Ramos (cell line): Measurements from ENCODE around the gene DUSP15.
"Not testable (repeated sequence)": the region's sequence is repeated elsewhere in the genome, so short reads cannot be mapped to it uniquely, and the experiment has no call there.

Source experiments
- in situ Hi-C: fragments of 300-500 bp; cut with MboI; formaldehyde crosslinking; loops from one replicate; pipeline ENCODE4 v1.14.3; 2022; ENCODE audit warnings: low sequenced_read_pairs; ENCODE audit not compliant: unreplicated experiment

Gene DUSP15

GRCh38 chr20:31826074-31826473, 44.3 kb downstream of the DUSP15 start:
- in situ Hi-C loops = loop anchor here (10.0 kb wide), 1 partner anchor 269 kb away; no protein-coding TSS in a partner anchor

GRCh38 chr20:31824554-31825313, 45.6 kb downstream of the DUSP15 start:
- in situ Hi-C loops = loop anchor here (10.0 kb wide), 1 partner anchor 270 kb away; no protein-coding TSS in a partner anchor

- in situ Hi-C loops = loop anchor here (10.0 kb wide), 1 partner anchor 271 kb away; no protein-coding TSS in a partner anchor
Measured at GRCh38 chr20:31824125-31824485, 46.2 kb downstream of the DUSP15 start.

DNA sequence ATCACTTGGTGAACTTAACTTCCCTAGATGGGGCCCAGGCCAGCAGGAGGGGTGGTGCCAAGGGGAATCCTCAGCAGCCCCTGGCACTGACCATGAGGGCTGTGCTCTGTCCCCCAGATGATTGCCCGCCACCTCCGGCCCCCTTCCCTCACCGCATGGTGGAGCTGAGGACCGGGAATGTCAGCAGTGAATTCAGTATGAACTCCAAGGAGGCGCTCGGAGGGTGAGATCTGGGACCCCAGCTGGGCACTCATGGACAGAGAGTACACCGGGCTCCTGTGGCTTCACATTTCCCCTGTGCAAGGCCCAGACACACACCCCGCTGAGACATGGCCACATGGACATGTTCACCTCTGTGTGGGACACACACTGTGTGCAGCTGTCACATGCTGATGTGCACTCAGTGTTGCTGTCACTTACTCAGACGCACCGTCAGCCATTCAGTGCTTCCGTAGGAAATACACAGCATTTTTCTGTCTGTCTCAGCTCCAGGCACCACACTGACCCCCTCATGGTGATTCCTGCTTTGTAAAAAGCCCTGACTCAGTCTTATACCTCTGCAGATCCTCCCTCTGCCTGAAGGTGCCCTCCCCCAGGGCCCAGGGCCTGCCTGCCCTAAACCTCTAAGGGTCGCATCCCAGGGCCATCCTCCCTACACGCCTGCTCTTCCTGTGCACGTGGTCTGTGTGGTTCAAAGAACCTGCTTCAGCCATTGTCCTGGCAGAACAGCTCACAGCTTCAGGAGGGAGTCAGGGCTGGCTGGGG, 46.8 kb downstream of the DUSP15 start:
- in situ Hi-C loops = loop anchor here (10.0 kb wide), 1 partner anchor 271 kb away; no protein-coding TSS in a partner anchor

DNA sequence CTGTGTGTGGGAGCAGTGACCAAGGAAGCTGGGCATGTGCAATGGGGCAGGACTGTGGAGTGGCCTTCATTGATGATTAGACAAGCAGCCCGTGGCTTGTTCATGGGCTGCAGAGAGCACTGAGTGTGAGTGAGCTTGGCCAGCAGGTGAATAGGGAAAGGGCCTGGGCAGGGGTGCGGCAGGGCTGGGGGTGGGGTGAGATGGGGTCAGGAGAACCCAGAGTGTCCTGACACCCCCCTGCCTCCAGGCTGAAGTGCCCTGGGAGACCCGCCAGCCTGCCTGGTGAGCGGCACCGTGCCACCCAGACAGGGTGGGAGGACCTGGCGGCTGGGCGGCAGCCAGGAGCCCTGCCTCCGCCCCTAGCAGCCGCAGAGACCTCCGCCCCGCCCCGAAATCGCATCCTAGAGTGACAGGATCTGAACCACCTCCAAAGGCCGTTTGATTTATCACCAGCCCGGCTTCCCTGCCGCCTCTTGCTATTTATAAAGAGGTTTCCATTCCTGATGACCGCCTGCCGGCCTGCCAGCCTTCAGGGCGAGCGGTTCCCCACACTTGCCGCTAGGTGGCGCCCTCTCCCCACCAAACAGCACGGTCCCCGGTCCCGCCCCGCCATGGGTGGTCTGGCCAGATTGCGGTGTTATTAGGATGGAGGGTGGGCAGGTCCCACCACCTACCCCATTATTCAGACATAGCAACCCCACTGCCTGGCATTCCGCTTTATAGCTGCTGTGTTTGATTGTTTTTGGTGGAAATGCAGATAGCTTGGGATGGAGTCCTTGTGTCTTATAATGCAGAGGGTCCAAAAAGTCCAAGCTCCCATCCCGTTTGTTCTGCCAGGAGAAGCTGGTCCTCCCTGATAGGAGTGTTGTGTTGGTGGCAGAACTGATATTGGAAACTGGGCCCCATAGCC, 47.7 kb downstream of the DUSP15 start:
- in situ Hi-C loops = loop anchor here (10.0 kb wide), 1 partner anchor 272 kb away; no protein-coding TSS in a partner anchor

DNA sequence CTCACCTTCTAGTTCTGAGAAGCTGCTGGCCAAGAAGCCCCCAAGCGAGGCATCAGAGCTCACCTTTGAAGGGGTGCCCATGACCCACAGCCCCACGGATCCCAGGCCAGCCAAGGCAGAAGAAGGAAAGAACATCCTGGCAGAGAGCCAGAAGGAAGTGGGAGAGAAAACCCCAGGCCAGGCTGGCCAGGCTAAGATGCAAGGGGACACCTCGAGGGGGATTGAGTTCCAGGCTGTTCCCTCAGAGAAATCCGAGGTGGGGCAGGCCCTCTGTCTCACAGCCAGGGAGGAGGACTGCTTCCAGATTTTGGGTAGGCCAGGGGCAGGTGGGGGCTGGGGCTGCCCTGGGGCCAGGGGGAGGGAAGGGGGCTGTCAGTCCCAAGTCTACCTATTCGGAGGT, 48.9 kb downstream of the DUSP15 start:
- in situ Hi-C loops = loop anchor here (10.0 kb wide), 1 partner anchor 273 kb away; no protein-coding TSS in a partner anchor

GRCh38 chr20:31820228-31820627, 50.1 kb downstream of the DUSP15 start:
- in situ Hi-C loops = loop anchor here (10.0 kb wide), 1 partner anchor 275 kb away; no protein-coding TSS in a partner anchor

DNA sequence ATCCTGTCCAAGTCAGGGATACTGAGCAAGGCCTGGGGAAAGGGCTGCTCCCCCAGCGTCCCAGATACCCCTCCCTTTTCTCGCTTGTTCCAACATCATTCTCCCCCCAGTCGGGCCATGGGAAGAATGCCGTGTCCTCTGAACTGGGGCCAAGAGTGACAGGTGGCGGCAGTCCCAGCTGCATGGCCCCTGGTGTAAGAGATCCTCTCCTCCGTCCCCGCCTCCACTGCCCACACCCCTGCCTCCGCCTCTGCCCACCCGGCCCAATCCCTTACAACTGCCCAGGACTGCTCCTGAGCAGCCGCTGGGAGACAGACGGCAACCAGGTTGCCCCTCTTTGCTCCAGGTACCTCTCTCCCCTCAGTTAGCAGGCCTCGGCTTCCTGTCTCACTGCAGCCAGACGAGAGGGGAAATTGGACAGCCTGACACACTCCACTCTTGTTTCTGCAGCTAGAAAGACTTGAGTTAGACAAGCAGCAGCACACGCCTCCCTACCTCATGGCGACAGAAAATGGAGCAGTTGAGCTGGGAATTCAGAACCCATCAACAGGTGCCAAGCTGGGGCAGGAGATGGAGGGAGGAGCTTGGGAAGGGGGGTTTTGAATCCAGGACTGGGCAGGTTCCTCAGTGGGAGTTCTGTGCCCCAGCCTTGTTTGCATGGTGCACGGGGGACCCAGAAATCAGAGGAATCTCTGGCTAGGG, 51.1 kb downstream of the DUSP15 start, which contains the start of gene MYLK2:
Gene MYLK2 (plus strand): TSS at position 274 of the 702 bp plus-strand sequence. CDS start 225 bp downstream, at position 499.
- in situ Hi-C loops = no loop called here

DNA sequence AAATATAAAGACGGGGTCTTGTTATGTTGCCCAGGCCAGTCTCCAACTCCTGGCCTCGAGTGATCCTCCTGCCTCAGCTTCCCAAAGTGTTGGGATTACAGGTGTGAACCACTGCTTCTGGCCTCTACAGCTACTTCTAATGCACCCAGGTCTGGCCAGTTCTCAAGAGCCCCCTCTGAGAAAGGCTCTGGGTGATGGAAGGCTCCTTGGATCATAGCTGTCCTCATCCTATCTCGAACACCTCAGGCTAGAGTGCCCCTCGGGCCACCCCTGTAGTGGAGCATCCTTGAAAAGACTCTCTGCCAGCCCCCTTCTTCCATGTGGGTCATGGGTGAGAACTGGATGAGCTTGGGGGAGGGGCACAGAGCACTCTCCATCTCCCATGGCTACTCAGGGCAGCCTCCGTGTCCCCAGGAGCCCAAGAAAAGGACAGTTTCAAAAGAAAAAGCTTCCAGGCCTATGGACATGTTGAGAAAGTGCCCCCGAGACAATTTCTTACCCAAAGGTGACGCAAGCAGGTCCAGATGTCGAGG, 51.9 kb downstream of the DUSP15 start:
- in situ Hi-C loops = no loop called here

GRCh38 chr20:31817461-31817860, 52.9 kb downstream of the DUSP15 start:
- in situ Hi-C loops = no loop called here

DNA sequence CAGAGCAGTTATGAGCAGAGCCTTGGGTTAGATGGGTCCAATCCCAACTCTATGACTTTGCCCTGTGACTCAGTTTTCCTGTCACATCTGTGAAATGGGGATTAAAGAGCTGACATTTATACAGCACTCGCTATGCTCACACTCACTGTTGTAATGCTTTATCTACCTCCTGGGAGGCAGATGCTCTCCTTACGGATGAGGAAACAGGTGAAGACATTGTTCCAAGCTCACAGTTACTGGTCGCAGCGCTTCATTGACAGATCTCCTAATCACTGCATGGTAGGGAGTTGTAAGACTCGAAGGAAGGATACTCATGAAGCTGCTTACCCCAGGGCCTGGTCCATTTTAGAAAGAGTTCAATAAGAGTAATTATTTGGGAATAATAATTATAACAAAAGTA, 54.1 kb downstream of the DUSP15 start:
- in situ Hi-C loops = no loop called here

- in situ Hi-C loops = no loop called here
Measured at GRCh38 chr20:31815408-31816188, 54.7 kb downstream of the DUSP15 start.

- in situ Hi-C loops = not testable (repeated sequence)
Measured at GRCh38 chr20:31814142-31814541, 56.2 kb downstream of the DUSP15 start.

DNA sequence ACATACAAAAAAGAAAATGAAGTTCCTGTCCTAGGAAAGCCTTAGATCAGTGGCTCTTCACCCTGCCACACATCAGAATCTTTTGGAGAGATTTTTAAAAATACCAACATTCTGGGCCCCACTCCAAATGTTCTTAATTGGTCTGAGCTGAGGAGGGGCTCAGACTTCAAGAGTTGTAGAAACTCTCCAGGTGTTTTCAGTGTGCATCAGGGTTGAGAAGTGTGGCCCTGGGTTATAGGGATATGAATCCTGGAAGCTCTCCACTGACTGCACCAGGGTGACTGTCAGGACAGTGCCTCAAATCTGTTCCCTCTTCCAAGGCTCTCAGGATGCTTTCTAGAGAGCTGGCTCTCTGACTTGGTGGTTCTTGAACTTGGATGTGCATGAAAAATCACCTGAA, 56.7 kb downstream of the DUSP15 start:
- in situ Hi-C loops = no loop called here

DNA sequence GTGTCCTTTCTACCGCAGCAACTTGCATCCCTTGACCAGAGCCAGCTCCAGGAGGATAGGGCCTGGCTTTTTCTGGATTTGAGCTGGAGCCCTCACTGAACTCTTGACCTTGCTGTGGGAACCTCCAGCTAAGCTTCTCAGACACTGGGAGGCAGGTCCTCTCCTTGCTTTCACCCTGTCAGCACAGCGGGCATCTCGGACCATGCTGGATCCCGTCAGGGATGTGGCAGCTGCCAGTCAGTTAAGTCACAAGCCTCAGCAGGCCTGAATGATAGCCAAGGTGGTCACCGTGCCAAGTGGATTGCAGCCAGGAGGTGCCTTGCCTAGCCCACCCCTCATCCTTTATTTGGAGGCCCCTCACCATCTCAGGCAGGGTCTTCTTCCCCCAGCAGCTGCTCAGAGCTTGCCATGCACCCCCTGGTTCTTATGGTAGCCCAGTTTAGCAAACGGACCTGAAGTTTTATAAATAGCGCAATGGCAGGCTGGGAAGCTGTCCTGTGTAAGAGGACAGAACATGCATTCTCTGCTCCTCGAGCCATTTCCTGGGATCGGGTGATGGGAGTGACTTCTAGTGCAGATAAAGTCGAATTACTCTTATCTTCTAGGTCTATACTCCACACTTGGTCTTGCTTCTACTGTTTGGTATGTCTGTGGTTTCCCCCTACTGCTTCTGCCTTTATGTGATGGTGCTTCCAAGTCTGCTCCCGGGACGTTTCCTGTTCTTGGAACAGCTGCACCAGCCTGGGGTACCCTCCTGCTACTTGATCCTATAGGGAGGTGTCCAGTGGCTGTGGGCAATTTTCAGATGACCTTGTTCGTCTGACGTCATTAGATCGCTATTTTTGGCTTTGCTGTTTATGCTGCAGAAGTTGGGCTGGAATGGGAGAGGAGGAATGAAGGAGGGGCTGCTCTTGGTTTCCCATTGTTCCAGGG, 58.3 kb downstream of the DUSP15 start:
- in situ Hi-C loops = no loop called here

DNA sequence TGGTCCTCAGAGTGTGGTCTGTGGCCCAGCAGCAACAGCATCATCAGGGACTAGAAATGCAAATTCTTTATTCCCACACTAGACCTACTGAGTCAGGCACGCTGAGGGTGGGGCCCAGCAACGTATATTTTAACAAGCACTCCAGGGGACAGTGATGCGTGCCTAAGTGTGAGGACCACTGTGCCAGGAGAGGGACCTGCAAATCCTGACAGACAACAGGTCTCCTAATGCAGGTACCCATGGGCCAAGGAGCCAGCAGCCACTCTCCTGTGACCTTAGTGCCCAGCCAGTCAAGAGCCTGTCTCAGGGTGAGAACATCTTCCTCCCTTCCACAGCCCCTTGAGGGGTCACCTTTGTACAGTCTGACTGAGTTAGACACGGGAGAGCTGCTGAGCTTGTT, 59.1 kb downstream of the DUSP15 start:
- in situ Hi-C loops = no loop called here
